Stimulated activated naive CD4-positive, alpha-beta T cell treated with Interleukin-2 at 50 U/mL for 16 hours (primary cell): ENCODE results near the gene POLR2H.
"Not testable (repeated sequence)": the region's sequence is repeated elsewhere in the genome, so short reads cannot be mapped to it uniquely, and the experiment has no call there.

ENCODE experiments used
- DNase-seq: peaks from one replicate; lab custom pipeline; 2025; lab: John Stamatoyannopoulos, UW

The POLR2H gene

GRCh38 chr3:184335661-184336546, 25.6 kb upstream of the POLR2H start:
- DNase-seq: peak; percentile 75

- DNase-seq: no peak
Observed at GRCh38 chr3:184336547-184337398, 24.7 kb upstream of the POLR2H start.

DNA sequence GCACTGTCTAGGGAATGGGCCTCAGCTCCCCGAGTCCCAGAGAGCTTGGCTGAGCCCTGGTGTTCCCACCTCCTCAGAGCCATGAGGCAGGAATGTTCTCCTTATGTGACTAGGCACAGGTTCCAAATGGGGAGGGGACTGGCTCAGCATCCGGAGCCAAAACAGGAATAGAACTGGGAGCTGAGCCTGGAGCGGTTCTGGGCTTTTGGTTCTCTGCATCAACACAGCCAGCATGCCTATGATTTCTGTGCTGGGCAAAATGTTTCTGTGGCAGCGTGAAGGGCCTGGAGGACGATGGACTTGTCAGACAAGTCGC, 24.2 kb upstream of the POLR2H start, which contains the start of gene FAM131A:
Gene FAM131A (plus strand): TSS at position 202 of the 316 bp plus-strand sequence. CDS start 31 bp downstream, at position 233.
- no peak for DNase-seq

- DNase-seq: no peak
Observed at GRCh38 chr3:184337981-184338380, 23.5 kb upstream of the POLR2H start.

- no peak for DNase-seq
Observed at GRCh38 chr3:184338511-184338945, 23.0 kb upstream of the POLR2H start.

GRCh38 chr3:184339001-184339400, 22.5 kb upstream of the POLR2H start:
- DNase-seq: no peak

DNA sequence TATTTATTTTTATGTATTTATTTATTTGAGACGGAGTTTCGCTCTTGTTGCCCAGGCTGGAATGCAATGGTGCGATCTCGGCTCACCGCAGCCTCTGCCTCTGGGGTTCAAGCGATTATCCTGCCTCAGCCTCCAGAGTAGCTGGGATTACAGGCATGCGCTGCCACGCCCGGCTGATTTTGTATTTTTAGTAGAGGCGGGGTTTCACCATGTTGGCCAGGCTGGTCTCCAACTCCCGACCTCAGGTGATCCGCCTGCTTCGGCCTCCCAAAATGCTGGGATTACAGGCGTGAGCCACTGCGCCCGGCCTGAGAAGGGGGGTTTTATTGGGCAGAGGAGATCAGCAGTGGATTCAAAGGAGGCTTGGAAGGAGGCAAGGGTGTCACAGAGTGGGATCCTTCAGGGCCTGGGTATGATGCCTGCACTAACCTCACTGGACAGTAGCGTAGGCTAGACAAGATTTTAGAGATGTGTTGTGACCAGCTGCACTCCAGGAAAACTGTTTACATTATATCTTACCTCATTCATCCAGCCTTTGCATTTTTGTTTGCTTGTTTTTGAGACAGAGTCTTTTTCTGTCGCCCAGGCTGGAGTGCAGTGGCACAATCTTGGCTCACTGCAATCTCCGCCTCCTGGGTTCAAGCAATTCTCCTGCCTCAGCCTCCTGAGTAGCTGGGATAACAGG, 21.9 kb upstream of the POLR2H start:
- not testable (repeated sequence) for DNase-seq

DNA sequence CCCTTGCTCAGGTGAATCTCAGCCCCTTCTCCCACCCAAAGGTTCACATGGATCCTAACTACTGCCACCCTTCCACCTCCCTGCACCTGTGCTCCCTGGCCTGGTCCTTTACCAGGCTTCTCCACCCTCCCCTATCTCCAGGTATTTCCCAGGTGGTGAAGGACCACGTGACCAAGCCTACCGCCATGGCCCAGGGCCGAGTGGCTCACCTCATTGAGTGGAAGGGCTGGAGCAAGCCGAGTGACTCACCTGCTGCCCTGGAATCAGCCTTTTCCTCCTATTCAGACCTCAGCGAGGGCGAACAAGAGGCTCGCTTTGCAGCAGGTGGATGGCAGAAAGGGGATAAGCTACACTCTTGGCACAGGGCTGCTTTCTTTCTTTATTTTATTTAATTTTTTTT, 19.6 kb upstream of the POLR2H start:
- no peak for DNase-seq

DNA sequence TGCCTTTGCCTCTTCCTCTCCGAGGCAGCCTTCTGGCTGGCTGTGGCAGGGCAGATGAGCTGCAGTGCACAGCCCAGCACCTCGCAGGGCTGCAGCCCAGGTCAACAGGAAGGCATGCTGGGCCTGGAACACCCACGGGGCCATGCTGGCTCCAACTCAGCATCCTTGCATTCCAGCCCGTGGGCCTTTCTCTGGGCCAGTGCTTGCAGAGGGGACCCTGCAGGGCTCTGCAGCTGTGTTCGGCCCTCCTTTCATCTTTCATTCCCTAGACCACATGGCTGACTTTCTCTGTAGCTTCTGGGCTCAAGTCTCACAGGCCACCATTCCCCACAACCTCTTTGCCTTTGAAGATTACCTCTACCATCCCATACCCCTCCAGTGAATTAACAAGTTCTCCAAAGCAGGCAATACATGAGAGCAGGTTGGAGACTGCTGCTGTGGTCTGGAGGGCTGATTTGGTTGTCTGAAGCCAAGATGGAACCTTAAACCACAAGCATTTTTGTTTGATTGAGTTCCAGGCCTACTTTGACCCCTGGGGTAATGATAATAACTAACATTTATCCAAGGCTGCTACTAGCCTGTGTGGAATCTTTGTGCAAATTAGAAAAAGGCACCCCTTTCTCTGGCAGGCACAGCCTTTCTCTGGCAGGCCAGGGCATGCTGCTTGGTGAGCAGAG, 18.2 kb upstream of the POLR2H start:
- no peak for DNase-seq

GRCh38 chr3:184344579-184345316, 16.8 kb upstream of the POLR2H start:
- no peak for DNase-seq

- DNase-seq: no peak
Observed at GRCh38 chr3:184345317-184346144, 16.0 kb upstream of the POLR2H start.

DNA sequence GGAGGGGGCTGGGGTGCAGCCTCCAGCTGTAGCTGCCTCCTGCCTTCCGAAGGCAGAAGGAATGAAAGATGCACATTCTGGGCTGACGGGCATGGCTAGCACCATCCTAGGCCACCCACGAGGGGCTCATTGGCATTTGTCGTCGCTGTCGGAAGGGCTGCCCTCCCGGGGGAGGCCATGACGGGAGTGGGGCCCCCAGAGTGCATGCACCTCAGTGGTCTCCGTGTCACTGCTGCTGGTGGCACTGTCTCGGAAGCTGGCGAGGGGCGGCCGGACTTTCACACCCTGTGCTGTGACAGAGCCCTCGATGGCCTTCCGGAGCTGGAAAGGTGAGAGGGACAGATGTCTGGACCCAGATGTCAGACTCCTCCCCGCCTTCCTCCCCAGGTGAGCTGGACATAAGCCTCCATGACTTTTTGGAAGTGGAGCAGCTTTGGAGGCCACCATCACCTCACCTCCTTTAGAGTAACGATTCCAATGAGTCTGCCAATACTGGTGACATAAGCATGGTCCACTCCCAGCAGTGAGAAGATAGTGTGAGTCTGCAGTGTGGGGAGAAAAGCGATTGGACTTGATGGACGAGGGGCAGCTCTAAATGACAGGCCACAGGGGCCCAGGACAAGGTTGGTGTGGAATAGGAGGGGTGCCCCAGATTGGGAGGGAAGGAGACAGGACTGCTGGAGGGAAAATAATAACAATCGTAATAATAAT, 14.9 kb upstream of the POLR2H start:
- DNase-seq: no peak

DNA sequence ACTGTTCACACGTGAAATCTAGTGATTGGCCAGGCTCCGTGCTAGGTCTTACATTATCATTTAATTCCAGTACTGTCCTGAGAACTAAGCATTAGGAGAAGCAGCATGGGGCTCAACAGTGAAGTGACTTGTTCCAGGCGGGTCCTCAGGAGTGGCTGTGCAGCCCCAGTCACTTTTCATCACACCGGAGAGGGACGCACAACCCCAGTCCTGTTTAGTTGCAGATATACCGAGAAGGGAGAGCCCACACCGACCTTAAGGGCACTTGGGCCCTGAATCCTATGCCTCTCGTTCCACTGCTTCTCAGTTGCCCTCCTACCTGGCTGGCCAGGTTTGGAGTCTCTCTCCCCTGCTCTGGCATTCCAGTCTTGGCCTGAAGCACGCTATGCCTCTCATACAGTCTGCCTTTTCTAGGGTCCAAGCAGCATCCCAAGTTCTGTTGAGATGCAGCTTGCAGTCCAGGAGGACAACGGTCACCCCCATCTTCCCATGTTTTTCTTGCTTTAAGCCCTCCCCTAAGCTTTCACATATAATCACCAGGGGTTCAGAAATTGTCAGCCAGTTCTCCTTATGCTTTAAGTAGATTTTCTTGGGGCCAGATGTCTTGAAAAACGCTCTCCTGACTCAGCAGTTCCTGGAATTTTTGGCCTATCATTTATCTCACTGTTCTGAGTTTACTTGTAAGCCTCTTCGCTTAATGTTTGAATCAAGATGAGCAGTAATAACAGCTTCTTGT, 14.0 kb upstream of the POLR2H start:
- DNase-seq: no peak

GRCh38 chr3:184348057-184348382, 13.5 kb upstream of the POLR2H start:
- DNase-seq: no peak

DNA sequence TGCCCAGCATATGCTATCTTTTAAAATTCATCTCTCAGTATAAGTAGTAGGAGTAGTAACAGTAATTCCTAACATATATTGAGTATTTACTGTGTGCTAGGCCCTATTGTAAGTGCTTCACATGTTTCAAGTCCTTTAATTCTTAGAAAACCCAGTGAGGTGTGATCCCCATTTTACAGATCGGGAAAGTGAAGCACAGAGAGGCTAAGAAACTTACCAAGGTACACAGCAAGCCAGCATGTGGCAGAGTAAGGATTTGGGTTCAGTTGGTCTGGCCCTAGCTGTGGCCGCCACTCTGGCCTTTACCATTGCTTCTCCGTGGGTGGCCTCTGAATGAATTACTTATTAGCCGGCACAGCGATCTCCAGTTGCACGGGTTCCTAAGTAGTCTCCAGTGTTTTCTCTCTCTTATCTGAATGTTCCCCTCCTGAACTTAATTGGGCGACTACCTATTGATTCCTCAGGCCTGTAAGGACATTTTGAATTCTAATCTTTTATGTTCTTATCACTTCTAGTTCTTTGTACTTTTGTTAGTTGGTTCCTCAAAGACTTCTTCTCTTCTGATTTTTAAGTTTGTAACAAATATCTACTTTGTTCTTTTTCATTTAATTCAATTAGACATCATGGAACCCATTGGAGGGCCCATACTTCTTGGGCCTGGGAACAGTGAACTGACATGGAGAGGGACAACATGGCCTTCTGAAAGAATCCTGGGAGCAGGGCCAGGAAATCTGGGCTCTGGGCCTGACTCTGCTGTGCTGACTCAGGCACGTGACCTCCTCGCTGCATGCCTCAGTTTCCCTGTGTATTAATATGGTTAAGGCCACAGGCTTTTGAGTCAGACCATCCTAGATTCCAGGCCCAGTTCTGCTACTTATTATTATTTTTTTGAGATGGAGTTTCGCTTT, 11.7 kb upstream of the POLR2H start:
- DNase-seq: no peak

GRCh38 chr3:184350618-184351017, 10.9 kb upstream of the POLR2H start:
- DNase-seq: no peak

DNA sequence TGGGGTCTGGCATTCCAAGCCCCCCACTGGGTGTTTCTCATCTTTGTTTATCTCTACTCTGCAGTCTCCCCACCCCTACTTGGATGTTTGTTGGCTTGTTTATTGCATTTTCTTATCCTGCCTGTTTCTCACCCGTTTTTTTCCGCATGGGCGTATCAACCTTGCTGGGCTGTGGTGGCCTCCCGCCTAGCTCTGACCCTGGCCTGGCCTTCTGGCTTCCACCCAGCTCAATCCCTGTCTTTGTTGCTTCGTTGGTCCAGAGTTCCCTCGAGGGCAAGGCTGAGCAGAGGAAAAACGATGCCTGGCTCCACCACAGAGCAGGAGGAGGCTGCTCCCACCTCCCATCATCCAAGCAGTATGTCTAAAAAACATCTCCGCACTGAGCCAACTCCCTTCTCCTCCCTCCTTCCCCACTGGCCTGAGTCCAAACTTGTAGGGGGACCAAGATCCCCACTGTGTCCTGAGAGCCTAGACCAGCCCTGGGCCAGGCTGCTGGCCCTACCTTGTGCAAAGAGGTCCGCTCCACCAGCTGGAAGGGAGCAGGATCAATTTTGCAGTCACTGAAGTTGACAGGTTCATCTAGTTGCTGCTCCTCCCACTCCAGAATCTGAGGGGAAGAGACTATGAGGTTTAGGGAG, 9.9 kb upstream of the POLR2H start:
- no peak for DNase-seq
